AG09319 (cell line): ENCODE measurements around the gene TMEM200A.

Experiments
- DNase-seq: peaks from one replicate; pipeline ENCODE4 v3.0.0-alpha.2; 2010; ENCODE audit warnings: low read depth; ENCODE audit errors: extremely low read depth
- TF ChIP-seq, protein P1 (sequence below): IDR thresholded peaks from 2 replicates; pipeline ENCODE4 v1.5.1; 2011; ENCODE audit warnings: low read depth, mild to moderate bottlenecking, inconsistent platforms, low read length, moderate library complexity

TMEM200A gene

GRCh38 chr6:130460934-130461333, 95.1 kb downstream of the TMEM200A start:
- no peak for DNase-seq
- TF ChIP-seq, protein P1, sequence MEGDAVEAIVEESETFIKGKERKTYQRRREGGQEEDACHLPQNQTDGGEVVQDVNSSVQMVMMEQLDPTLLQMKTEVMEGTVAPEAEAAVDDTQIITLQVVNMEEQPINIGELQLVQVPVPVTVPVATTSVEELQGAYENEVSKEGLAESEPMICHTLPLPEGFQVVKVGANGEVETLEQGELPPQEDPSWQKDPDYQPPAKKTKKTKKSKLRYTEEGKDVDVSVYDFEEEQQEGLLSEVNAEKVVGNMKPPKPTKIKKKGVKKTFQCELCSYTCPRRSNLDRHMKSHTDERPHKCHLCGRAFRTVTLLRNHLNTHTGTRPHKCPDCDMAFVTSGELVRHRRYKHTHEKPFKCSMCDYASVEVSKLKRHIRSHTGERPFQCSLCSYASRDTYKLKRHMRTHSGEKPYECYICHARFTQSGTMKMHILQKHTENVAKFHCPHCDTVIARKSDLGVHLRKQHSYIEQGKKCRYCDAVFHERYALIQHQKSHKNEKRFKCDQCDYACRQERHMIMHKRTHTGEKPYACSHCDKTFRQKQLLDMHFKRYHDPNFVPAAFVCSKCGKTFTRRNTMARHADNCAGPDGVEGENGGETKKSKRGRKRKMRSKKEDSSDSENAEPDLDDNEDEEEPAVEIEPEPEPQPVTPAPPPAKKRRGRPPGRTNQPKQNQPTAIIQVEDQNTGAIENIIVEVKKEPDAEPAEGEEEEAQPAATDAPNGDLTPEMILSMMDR, result no peak

DNA sequence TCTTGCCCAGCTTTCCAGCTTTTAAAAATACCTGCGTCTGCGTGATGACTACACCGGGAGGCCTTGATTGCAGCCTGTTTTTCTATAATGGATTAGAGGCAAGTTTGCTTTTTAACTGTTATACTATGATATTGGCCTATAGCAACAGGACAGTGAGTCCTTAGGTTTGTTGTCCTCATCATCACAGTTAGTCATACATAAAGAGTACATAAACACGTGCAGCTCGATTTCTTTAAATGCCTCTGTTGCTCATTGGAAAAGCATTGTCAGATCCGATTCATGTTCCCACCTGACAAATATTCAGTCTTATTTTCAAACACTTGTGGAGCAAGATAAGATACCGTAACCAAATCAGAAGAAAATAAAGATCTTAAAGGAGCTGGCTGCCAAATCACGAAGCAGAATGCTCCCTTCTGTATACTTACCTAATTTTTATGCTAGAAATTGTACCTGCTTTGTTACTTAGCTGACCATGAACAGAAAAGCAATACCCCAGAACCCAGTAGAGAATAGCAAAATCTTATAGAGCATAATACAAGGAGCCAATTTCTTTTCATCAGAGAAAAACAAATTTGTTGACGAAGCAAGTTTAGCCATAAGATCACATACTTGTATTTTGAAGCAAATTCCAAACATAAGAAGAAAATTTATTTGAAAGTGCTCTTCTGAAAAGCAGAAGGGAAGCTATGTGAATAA, 100.4 kb downstream of the TMEM200A start:
- TF ChIP-seq, protein P1, result no peak
- no peak for DNase-seq

- TF ChIP-seq, protein P1, result no peak
- DNase-seq, result no peak
Measured at GRCh38 chr6:130466748-130467061, 100.9 kb downstream of the TMEM200A start.

GRCh38 chr6:130467146-130468050, 101.6 kb downstream of the TMEM200A start:
- DNase-seq, result no peak
- TF ChIP-seq, protein P1, result no peak

DNA sequence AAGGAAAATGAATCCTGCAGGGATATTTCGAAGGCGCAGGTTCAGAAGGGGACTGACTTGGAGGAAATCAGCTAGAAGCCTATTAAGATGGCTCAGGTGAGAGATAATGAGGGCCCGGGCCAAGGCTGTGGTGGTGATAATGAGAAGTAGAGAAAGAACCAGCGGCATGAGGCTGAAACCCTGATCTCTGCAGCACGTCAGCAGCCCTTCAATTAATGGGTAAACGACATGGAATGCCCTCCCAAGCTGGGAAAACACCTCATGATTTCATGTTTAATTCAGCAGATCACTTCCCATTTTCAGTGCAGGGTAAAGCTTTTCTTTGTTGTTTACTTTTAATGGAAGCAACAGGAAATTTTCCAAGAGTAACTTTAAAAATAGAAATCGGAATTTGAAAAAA, 104.9 kb downstream of the TMEM200A start:
- no peak for DNase-seq
- TF ChIP-seq, protein P1, result no peak

- TF ChIP-seq, protein P1, result no peak
- peak; percentile 12 for DNase-seq
Measured at GRCh38 chr6:130473886-130474285, 108.1 kb downstream of the TMEM200A start.
